HL-60/S4 treated with retinoic acid at 250 ng/mL for 4 days and 3 days (cell line): ENCODE results near the gene SLC25A12.
"Not testable (repeated sequence)": the region's sequence is repeated elsewhere in the genome, so short reads cannot be mapped to it uniquely, and the experiment has no call there.

Experiments
- in situ Hi-C: fragments of 300-500 bp; cut with MboI; formaldehyde crosslinking; loops from 2 replicates; pipeline ENCODE4 v1.7.0; 2022; ENCODE audit warnings: low sequenced_read_pairs

The SLC25A12 gene, protein sequence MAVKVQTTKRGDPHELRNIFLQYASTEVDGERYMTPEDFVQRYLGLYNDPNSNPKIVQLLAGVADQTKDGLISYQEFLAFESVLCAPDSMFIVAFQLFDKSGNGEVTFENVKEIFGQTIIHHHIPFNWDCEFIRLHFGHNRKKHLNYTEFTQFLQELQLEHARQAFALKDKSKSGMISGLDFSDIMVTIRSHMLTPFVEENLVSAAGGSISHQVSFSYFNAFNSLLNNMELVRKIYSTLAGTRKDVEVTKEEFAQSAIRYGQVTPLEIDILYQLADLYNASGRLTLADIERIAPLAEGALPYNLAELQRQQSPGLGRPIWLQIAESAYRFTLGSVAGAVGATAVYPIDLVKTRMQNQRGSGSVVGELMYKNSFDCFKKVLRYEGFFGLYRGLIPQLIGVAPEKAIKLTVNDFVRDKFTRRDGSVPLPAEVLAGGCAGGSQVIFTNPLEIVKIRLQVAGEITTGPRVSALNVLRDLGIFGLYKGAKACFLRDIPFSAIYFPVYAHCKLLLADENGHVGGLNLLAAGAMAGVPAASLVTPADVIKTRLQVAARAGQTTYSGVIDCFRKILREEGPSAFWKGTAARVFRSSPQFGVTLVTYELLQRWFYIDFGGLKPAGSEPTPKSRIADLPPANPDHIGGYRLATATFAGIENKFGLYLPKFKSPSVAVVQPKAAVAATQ

DNA sequence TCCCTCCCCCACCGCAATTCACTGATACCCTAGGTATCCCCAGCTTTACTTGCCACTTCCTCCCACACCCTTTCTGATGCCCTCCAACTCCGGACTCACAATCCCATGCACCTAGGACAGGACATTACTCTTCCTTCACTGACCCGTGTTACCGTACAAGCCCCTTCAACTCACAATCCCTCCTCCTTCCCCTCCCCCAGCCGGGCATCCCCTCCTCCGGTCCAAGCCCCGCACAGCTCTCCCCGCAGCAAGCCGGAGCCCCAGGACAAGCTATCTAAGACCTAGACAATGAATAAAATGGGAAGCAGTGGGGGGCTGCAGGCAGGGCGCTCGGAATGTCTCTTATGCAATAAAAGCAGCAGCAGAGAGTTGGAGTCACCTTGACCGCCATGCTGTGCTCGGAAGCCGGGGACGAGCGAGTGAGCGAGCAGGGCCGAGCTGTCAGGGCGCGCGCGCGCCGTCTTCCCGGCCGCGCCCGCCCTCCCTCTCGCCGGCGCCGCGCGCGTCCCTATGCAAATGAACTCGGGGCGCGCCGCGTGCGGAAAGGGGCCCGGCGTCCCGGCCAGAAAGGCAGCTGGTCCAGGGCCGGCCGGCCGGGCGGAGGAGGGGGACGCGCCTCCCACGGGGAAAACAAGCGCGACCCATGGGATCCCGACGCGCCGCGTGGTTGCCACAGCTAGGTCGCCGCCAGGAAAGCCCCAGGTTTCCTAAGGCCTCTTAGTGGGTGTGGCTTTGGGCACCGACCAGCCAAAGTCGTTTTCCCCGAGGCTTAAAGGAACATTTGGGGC lies at the start of gene SLC25A12:
SLC25A12 (minus strand) TSS at position 421 of the 788 bp plus-strand sequence; CDS start at position 391, 30 bp downstream.
- in situ Hi-C loops, result no loop called here

DNA sequence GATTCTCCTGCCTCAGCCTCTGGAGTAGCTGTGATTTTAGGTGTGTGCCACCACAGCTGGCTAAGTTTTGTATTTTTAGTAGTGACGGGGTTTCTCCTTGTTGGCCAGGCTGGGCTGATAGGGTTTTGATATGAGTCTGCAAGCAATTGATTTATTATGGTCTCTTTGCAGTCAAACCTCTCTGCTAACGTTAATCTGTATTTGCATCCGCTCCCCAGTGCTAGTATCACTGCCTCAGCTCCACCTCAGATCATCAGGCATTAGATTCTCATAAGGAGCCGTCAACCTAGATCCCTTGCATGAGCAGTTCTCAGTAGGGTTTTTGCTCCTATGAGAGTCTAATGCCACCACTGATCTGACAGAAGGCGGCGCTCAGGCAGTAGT lies 47.3 kb upstream of the SLC25A12 start:
- in situ Hi-C loops, result no loop called here

- in situ Hi-C loops, result no loop called here
These were observed 45.7 kb upstream of the SLC25A12 start for GRCh38 chr2:171939743-171940071.

DNA sequence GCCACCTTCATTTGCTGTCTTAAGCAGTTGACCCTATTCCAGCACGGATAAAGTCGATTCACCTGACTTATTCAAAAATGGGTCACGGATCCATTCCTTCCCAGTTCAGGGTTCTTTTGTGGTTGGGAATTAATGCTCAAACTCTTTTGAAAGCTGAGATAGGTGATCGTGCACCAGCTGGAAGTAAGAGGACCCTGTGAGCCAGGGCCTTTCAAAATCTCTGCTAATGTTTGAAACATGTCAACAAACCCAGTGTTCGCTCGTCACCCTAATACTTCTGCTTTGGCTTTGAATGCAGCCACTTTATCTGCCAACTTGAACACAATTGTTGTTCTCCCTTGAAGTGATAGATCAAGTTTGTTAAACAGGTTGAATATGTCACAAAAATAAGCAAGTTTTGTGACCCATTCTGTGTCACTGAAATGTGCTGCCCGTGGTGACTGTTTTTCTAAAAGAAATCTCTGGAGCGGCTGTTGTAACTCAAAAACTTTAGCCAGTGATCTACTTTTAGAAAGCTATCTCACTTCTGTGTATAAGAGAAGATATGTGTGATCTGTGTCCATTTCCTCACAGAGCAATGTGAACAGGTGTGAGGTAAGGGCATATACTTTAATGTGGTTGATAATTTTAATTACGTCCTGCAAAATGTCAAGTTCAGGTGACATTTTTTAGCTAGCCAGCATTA lies 45.2 kb upstream of the SLC25A12 start:
- in situ Hi-C loops, result no loop called here

- in situ Hi-C loops, result no loop called here
These were observed 36.3 kb upstream of the SLC25A12 start for GRCh38 chr2:171930385-171930784.

GRCh38 chr2:171924170-171924942 lies 30.3 kb upstream of the SLC25A12 start:
- in situ Hi-C loops, result no loop called here

DNA sequence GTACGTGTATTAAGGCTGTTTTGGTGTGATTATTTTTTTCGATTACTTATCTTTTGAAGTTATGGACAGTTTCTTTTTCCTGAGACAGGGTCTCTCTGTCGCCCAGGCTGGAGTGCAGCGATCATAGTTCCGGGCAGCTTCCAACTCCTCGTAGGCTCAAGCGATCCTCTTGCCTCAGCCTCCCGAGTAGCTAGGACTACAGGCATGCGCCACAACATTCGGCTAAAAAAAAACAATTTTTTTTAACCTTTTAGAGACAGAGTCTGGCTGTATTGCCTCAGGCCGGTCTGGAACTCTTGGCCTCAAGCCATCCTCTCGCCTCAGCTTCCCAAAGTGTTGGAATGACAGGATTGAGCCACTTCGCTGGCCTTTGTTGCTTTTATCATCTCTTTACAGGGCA lies 29.2 kb upstream of the SLC25A12 start:
- in situ Hi-C loops, result no loop called here

GRCh38 chr2:171922230-171923022 lies 28.4 kb upstream of the SLC25A12 start, which contains the start of gene HAT1:
Gene HAT1 (plus strand): TSS chr2:171922461. CDS start chr2:171922501, 40 bp downstream.
- in situ Hi-C loops, result no loop called here

GRCh38 chr2:171921970-171922229 lies 27.9 kb upstream of the SLC25A12 start:
- in situ Hi-C loops, result no loop called here

DNA sequence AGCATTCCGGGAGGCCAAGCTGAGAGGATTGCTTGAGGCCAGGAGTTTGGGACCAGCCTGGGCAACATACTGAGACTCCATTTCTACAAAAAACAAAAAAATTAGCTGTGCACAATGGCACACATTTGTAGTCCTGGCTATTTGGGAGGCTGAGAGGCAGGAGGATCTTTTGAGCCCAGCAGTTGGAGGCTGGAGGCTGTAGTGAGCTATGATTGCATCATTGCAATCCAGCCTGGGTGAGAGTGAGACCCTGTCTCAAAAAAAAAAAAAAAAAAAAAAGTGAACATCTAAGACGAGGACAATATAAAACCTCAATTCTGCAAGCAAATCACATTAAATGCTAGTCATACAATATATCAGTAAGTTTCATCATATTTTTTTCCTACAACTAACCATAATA lies 25.4 kb upstream of the SLC25A12 start:
- in situ Hi-C loops, result no loop called here

DNA sequence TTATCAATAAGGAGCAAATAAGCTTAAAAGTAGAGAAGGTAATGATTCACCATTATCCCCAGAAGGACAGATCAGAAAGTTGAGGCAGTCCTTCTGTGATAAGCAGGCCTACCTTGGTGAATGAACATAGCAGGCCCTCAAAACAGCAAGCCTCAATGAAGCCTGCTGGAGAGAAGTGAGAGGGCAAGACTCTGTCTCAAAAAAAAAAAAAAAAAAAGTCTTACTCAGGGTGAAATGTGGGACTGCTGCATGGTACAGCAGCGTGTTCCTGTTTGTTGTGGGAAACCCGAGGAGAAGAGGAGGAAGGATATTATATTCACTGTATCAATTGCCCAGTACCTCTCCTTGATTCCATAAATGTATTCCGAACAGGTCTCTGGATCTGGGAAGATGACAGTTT lies 19.5 kb upstream of the SLC25A12 start:
- in situ Hi-C loops, result no loop called here

DNA sequence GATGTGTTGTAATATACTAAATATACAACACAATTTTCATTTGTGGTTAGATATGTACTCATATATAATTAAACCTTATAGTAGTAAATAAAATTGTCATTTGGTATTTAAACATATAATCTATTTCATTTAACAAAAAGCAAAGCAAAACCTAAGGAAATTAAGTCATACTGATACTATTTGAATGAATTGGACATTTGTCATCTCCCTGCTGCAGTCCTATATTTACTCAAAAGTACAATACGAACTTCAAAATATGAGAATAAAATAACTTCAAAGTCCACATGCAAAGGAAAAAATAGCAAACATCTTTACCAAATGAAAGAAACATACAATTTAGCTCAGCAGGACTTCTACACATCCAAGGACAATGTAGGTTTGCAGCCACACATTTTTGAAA lies 16.4 kb upstream of the SLC25A12 start:
- in situ Hi-C loops, result no loop called here

- in situ Hi-C loops, result no loop called here
These were observed 15.2 kb upstream of the SLC25A12 start for GRCh38 chr2:171909266-171909665.

DNA sequence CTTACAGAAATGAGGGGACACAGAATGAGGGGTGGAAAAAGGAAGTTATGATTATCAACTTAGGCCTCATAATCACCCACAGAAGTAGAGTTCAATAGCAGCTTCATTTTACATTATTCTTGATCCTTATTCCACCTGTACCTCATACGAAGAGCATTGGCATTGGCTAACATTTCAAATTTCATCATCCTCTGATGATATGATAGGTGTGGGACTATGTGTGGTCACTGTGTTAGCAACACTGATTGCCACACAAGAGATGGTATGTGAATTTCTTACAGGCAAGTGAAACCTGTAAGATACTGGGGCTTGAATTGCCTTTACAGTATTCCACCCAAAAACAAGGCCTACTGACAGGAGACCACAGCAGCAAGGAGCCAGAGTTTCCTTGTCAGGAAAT lies 14.2 kb upstream of the SLC25A12 start:
- in situ Hi-C loops, result no loop called here

DNA sequence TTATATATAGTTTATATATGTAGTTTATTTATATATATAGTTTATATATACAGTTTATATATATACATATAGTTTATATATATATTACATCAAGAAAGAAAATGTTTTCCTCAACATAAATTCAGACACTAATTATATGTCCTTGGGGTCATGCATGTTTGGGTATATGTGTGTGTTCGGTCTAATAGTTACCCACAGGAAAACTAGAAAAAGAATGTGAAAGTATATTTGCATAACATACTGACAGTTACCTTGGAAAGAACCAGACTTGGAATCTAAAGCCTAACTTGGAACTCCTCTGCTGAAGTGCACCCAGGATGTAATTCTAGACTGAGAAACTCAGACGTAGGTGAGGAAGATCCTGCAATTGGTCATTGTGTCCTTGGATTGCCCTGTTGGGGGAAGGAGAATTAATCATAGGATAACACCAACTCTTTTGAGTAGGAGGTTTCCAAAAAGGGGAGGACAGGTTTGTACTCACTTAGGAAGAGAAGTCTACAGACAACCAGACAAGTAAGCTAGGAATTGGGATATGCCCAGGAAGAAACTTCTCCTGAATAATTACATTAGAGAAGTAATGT lies 8.9 kb upstream of the SLC25A12 start:
- in situ Hi-C loops, result no loop called here

GRCh38 chr2:171899623-171900282 lies 5.7 kb upstream of the SLC25A12 start:
- in situ Hi-C loops, result not testable (repeated sequence)

GRCh38 chr2:171895786-171896185 lies 1.7 kb upstream of the SLC25A12 start:
- in situ Hi-C loops, result no loop called here

DNA sequence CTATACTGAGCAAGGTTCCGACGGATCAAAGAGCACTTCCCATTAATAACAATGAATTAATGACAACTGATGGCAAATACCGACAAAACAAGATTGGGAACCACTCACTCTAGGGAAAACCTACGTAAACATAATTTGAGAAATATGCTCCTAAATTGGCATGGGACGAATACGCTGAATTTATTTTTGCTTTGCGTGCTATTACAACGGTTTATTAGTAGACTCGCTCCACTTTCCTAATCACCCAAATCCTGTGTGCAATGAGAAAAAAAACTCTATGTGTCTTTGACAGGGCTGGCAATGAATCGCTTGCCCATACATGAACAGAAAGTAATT lies 536 bp upstream of the SLC25A12 start:
- in situ Hi-C loops, result no loop called here

- in situ Hi-C loops, result no loop called here
These were observed 734 bp downstream of the SLC25A12 start for GRCh38 chr2:171893196-171893823.
